NCI-H128 (cell line): Measurements from ENCODE around the gene GBA2.

Experiments
- DNase-seq: peaks from one replicate; lab custom pipeline; 2025; ENCODE audit not compliant: unreplicated experiment; lab: John Stamatoyannopoulos, UW

The GBA2 gene

DNA sequence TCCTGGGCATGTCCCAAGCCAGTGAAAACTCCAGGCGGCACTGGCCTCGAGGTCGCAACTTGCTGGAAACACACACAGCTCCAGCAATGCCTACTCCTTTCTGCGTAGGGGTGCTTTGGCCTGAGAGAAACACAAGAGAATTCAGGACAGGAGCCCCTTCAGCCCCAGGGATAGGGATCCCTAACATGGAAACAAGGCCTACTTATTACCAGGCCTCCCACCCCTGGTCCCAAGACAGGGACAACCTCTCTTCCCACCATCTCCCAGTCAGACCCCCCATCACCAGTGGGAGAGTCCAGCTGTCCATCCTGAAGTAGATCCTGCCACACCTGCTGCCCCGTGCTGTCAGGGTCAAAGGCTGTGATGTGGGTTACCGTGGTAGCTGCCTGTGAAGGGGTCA is 8.8 kb downstream of the GBA2 start:
- DNase-seq = no peak

DNA sequence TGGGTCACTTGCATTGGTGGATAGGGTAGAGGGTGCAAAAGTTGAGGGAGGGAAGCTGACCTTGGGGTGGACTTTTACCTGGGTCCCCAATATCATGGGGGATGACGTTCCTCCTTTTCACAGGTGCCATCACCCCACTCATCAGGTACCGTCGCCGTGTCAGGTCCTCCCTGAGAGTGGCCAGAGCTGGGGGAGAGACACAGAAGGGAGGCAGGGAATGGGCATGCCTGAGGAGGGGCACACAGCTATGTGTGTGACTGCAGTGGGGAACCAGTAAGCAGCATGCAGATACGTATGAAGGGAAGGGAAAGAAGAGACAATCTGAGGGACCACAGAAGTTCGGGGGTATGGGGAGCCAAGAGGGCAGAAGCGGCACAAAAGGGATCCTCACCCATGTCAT is 10.1 kb downstream of the GBA2 start:
- no peak for DNase-seq

GRCh38 chr9:35738186-35738585 is 10.8 kb downstream of the GBA2 start:
- no peak for DNase-seq

DNA sequence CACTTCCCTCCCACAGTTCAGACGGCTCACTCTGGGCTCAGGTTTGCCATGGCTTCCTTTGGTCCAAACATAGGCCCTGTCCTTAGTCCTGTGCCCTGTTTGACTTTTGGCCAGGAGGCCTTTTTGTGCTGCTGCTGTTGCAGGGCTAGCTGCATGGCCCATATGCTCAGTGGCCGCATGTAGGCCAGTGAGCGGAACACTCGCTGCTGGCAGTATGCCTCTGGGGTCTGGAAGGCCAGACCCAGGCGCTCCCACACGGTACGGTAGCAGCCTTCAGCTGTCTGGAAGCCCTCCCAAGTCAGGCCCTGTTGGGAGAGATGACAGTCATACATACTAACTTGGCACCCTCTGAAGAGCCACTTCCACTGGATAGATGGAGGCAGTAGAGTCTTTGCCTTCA is 11.9 kb downstream of the GBA2 start:
- DNase-seq = no peak

DNA sequence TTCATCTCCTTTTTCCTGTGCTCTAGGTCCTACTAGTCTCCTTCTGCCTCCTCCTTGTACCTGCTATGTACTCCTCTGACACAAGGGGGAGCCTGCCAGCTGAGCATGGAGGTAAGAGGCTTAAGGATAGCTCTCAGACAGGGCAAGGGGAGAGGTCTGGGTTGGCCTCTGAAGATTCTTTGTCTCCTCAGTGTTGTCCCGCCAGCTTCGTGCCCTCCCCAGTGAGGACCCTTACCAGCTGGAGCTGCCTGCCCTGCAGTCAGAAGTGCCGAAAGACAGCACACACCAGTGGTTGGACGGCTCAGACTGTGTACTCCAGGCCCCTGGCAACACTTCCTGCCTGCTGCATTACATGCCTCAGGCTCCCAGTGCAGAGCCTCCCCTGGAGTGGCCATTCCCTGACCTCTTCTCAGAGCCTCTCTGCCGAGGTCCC is 12.8 kb downstream of the GBA2 start:
- peak; percentile 21 for DNase-seq

- no peak for DNase-seq
These were observed 14.9 kb downstream of the GBA2 start for GRCh38 chr9:35734096-35734495.

GRCh38 chr9:35732800-35733541 is 16.1 kb downstream of the GBA2 start:
- DNase-seq = peak; percentile 20

DNA sequence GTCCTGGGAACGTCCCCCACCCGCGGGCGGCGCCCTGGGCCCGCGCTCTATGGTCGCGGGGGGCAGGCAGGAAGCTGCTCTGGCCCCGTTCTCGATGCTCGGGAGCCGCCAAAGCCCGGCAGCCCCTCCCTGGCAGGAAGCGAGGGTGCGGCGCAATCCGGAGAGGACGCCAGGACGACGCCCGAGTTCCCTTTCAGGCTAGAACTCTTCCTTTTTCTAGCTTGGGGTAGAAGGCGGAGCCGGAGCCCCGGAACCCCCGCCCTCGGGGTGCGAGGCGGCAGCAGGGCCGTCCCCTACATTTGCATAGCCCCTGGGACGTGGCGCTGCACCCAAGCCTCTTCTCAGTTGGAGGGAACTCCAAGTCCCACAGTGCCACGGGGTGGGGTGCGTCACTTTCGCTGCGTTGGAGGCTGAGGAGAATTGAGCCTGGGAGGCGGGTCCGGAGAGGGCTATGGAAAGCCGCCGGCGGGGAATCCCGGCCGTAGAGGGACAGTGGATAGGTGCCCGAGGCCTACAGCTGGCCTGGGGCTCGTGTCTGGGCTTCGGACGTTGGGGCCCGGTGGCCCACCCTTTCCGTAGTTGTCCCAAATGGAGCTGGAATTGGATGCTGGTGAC is 16.7 kb downstream of the GBA2 start, which contains the start of the genes CREB3 and TLN1:
CREB3 (plus strand) TSS at position 482 of the 615 bp plus-strand sequence; CDS start at position 589, 107 bp downstream.
TLN1 (minus strand) TSS at position 11 of the 615 bp plus-strand sequence. CDS start 6,501 bp downstream, outside the sequence.
- peak; percentile 100 for DNase-seq

GRCh38 chr9:35731415-35732184 is 17.4 kb downstream of the GBA2 start:
- no peak for DNase-seq

GRCh38 chr9:35730486-35730854 is 18.6 kb downstream of the GBA2 start:
- DNase-seq = no peak

DNA sequence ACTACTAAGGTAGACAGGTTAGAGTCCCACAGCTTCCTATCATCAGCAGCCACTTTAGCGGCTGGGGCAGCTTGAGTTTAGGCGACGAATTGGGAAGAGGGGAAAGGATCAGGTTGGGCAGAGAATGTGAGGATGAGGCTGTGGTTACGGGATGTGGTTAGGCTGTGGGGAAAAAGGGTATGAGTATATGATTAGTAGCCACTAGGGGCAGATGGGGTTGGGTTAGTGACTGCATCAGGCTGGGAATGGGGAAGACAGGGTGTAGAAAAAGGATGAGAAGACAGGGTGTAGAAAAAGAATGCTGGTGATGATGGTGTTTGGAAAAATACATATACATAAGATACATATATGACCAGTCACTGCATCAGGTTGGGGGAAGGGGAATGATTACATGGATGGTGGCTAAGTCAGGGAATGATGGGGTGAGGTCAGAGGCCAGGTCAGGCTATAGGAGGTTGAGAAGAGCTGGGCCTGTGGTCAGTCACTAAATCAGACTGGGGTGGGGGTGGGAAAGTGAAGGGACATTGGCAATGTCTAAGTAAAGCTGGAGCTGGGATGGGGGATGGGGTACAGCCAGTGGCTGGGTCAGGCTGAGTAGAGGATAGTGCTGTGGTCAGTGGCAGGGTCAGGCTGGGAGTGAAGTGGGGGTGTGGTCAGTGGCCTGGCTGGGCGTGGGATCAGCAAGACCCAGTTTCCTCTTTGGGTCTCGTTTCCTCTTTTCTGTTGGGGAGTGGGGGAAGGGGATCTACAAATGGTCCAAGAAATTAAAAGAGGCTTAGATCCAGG is 19.1 kb downstream of the GBA2 start:
- no peak for DNase-seq

- no peak for DNase-seq
These were observed 19.9 kb downstream of the GBA2 start for GRCh38 chr9:35729101-35729500.

GRCh38 chr9:35728041-35728971 is 20.7 kb downstream of the GBA2 start:
- DNase-seq = no peak

DNA sequence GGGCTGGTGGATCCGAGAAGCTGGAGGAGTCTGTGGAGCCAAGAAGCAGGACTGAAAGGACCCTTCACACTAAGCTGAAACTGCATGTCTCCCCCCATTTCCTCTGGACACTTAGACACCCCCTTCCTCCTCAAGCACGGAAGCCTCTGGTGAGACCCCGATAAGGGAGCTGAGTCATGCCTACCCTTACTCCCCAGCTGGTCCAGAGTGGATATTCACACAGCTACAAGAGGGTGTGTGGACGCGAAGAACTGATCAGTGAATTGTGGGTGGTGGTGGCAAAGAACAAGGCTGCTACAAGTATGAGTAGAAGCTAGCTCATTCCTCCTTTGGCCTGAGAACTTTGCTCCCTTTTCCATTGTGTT is 21.4 kb downstream of the GBA2 start:
- no peak for DNase-seq

- DNase-seq = no peak
These were observed 22.1 kb downstream of the GBA2 start for GRCh38 chr9:35726931-35727330.

GRCh38 chr9:35725362-35725761 is 23.7 kb downstream of the GBA2 start:
- DNase-seq = no peak

DNA sequence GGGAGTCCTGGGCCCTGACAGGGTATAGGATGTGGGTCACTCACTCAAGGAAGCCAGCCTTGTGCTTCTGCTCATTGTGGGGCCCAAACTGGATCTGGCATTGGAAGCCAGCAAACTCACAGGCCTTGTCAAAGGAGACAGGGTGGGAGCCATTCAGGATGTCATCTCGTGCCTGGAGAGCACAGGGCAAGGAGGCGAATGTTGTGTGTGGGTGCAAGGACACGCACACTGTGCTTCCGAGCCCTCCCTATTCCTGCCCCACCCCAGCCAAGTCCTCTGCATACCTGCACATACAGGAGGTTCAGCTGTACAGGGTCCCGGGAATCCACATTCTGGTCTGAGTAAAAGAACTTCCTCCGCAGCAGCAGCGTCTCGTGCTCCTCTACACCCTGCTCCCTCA is 25.1 kb downstream of the GBA2 start:
- no peak for DNase-seq

GRCh38 chr9:35723426-35723825 is 25.6 kb downstream of the GBA2 start:
- DNase-seq = no peak

GRCh38 chr9:35719546-35719945 is 29.5 kb downstream of the GBA2 start:
- no peak for DNase-seq
